ENCODE results near the gene DNM2. TPM values are rescaled to one million over a fixed set of nuclear protein-coding genes. Genes with fewer than 3 reads are reported as not detected.

The DNM2 gene
- total and polyA plus RNA-seq, 9 of the 15 experiments (the other 6 are each of a cell fraction or from before 2014, with no cell fraction given) = 2.2 to 161 (median 72.6) TPM

GRCh38 chr19:10748927-10749434 lies 31.1 kb downstream of the DNM2 start (continued):
- TF ChIP-seq NKRF (IDR thresholded peaks at IDR 0.05; ENCODE audit: borderline replicate concordance) = no peak
- TF ChIP-seq CREB1 (IDR thresholded peaks at IDR 0.05) = no peak
- no peak for TF ChIP-seq CREB1 (CRISPR knock-in tag; IDR thresholded peaks at IDR 0.05)
- TF ChIP-seq ZNF280A (IDR thresholded peaks at IDR 0.05; ENCODE audit: low read depth, partially characterized antibody) = no peak
- no peak for TF ChIP-seq TBP (optimal IDR thresholded peaks at IDR 0.05; ENCODE audit: low read depth, low read length)
- no peak for TF ChIP-seq XRCC5 (IDR thresholded peaks at IDR 0.05; ENCODE audit: low read depth, low read length)
- no peak for TF ChIP-seq SAFB (IDR thresholded peaks at IDR 0.05; ENCODE audit: borderline replicate concordance, low read depth, low read length)
- TF ChIP-seq CTCF (IDR thresholded peaks at IDR 0.05 in 2 of 3, conservative IDR thresholded peaks at IDR 0.05 in 1 of 3; ENCODE audit: insufficient read depth in 2 of 3, low read depth in 1 of 3, low read length in 3 of 3) = peak in 1 of 3 experiments; percentile 13; a peak in 1 of 6 replicates
- peak; percentile 43 to 46; a peak in 1 of 4 replicates for TF ChIP-seq MAZ (CRISPR knock-in tag; conservative IDR thresholded peaks at IDR 0.05 in 1 of 2, IDR thresholded peaks at IDR 0.05 in 1 of 2)
- no peak for TF ChIP-seq HLTF (IDR thresholded peaks at IDR 0.05)
- no peak for TF ChIP-seq KLF13 (tag; IDR thresholded peaks at IDR 0.05; ENCODE audit: borderline replicate concordance, low read depth)
- TF ChIP-seq ZFX (CRISPR knock-in tag; IDR thresholded peaks at IDR 0.05) = no peak
- peak; percentile 79; the same call in 1 of the 2 replicates for TF ChIP-seq RAD51 (IDR thresholded peaks at IDR 0.05; ENCODE audit: borderline replicate concordance, low read depth)
- TF ChIP-seq NR2C2 (CRISPR knock-in tag; IDR thresholded peaks at IDR 0.05) = no peak
- no peak for TF ChIP-seq NR2C2 (tag; IDR thresholded peaks at IDR 0.05)
- no peak for TF ChIP-seq KHSRP (IDR thresholded peaks at IDR 0.05)
- no peak for TF ChIP-seq ZNF764 (CRISPR knock-in tag; IDR thresholded peaks at IDR 0.05; ENCODE audit: low read depth)
- TF ChIP-seq NFE2L1 (tag; IDR thresholded peaks at IDR 0.05; ENCODE audit: borderline replicate concordance, low read depth) = no peak
- no peak for TF ChIP-seq TAF1 (IDR thresholded peaks at IDR 0.05; ENCODE audit: control insufficient read depth, extremely low read depth, insufficient read depth, low read length, severe bottlenecking)
- TF ChIP-seq E4F1 (CRISPR knock-in tag; IDR thresholded peaks at IDR 0.05; ENCODE audit: borderline replicate concordance) = no peak
- no peak for TF ChIP-seq GTF2A2 (tag; IDR thresholded peaks at IDR 0.05)
- peak; percentile 89 for TF ChIP-seq SMARCA4 (IDR thresholded peaks at IDR 0.05)
